ENCODE data around the gene SRGAP3. TPM values are rescaled to one million over a fixed set of nuclear protein-coding genes. Genes with fewer than 3 reads are reported as not detected.

The SRGAP3 gene
- total RNA-seq, 1 experiment from 2014 or later: 0.27 TPM

- DNase-seq (ENCODE audit: extremely low read depth, low read depth): no peak
Measured at GRCh38 chr3:8996681-8997121, 252.7 kb downstream of the SRGAP3 start.

GRCh38 chr3:8996216-8996615 lies 253.2 kb downstream of the SRGAP3 start:
- no peak for DNase-seq (ENCODE audit: extremely low read depth, low read depth)

- no peak for DNase-seq (ENCODE audit: extremely low read depth, low read depth)
Measured at GRCh38 chr3:8994226-8994625, 255.2 kb downstream of the SRGAP3 start.

- no peak for DNase-seq (ENCODE audit: extremely low read depth, low read depth)
Measured at GRCh38 chr3:8993331-8993730, 256.1 kb downstream of the SRGAP3 start.

GRCh38 chr3:8992854-8993253 lies 256.6 kb downstream of the SRGAP3 start:
- DNase-seq (ENCODE audit: extremely low read depth, low read depth): no peak

GRCh38 chr3:8992199-8992598 lies 257.2 kb downstream of the SRGAP3 start:
- DNase-seq (ENCODE audit: extremely low read depth, low read depth): no peak

GRCh38 chr3:8990266-8991215 lies 258.9 kb downstream of the SRGAP3 start:
- DNase-seq (ENCODE audit: extremely low read depth, low read depth): no peak

- no peak for DNase-seq (ENCODE audit: extremely low read depth, low read depth)
Measured at GRCh38 chr3:8988791-8989558, 260.5 kb downstream of the SRGAP3 start.

- DNase-seq (ENCODE audit: extremely low read depth, low read depth): no peak
Measured at GRCh38 chr3:8988384-8988655, 261.1 kb downstream of the SRGAP3 start.

GRCh38 chr3:8987645-8988383 lies 261.6 kb downstream of the SRGAP3 start:
- DNase-seq (ENCODE audit: extremely low read depth, low read depth): peak; percentile 35

GRCh38 chr3:8987226-8987625 lies 262.2 kb downstream of the SRGAP3 start:
- no peak for DNase-seq (ENCODE audit: extremely low read depth, low read depth)

GRCh38 chr3:8986741-8987140 lies 262.7 kb downstream of the SRGAP3 start:
- no peak for DNase-seq (ENCODE audit: extremely low read depth, low read depth)

- DNase-seq (ENCODE audit: extremely low read depth, low read depth): no peak
Measured at GRCh38 chr3:8985876-8986275, 263.6 kb downstream of the SRGAP3 start.

GRCh38 chr3:8985411-8985831 lies 264.0 kb downstream of the SRGAP3 start:
- no peak for DNase-seq (ENCODE audit: extremely low read depth, low read depth)

- DNase-seq (ENCODE audit: extremely low read depth, low read depth): no peak
Measured at GRCh38 chr3:8984526-8984925, 264.9 kb downstream of the SRGAP3 start.

GRCh38 chr3:8984081-8984480 lies 265.4 kb downstream of the SRGAP3 start:
- no peak for DNase-seq (ENCODE audit: extremely low read depth, low read depth)

- no peak for DNase-seq (ENCODE audit: extremely low read depth, low read depth)
Measured at GRCh38 chr3:8983591-8983990, 265.9 kb downstream of the SRGAP3 start.

- DNase-seq (ENCODE audit: extremely low read depth, low read depth): no peak
Measured at GRCh38 chr3:8983026-8983425, 266.4 kb downstream of the SRGAP3 start.

GRCh38 chr3:8982509-8982908 lies 266.9 kb downstream of the SRGAP3 start:
- DNase-seq (ENCODE audit: extremely low read depth, low read depth): no peak

- DNase-seq (ENCODE audit: extremely low read depth, low read depth): no peak
Measured at GRCh38 chr3:8981700-8982099, 267.7 kb downstream of the SRGAP3 start.

GRCh38 chr3:8981296-8981695 lies 268.1 kb downstream of the SRGAP3 start:
- no peak for DNase-seq (ENCODE audit: extremely low read depth, low read depth)
